Ovary (tissue), 3 donors: ENCODE measurements around the gene MDH1.

ENCODE experiments used
- EP300 ChIP-seq: sonication (generic); formaldehyde crosslinking; IDR thresholded peaks from one replicate; pipeline ENCODE4 v1.6.1; 2017; ENCODE audit warnings: antibody characterized with exemption
- POLR2A ChIP-seq: fragments of 450-650 bp; IDR thresholded peaks from one replicate; pipeline ENCODE4 v1.6.1; 2017; ENCODE audit warnings: antibody characterized with exemption, mild to moderate bottlenecking, moderate library complexity
- TF ChIP-seq, protein P1 (sequence below), 3 donors: fragments of 450-650 bp in 2 of 3; fragments of 200-600 bp in 1 of 3; IDR thresholded peaks; one replicate each; pipeline versions ENCODE4 v1.5.1 to v1.8.0; 2016 to 2022; ENCODE audit warnings: antibody characterized with exemption in 3 of 3, mild to moderate bottlenecking in 1 of 3
- donor health status: DM: no; HTN: no; CAD: no.

GRCh38 chr2:63555931-63556330 lies 32.8 kb upstream of the MDH1 start:
- TF ChIP-seq, protein P1, sequence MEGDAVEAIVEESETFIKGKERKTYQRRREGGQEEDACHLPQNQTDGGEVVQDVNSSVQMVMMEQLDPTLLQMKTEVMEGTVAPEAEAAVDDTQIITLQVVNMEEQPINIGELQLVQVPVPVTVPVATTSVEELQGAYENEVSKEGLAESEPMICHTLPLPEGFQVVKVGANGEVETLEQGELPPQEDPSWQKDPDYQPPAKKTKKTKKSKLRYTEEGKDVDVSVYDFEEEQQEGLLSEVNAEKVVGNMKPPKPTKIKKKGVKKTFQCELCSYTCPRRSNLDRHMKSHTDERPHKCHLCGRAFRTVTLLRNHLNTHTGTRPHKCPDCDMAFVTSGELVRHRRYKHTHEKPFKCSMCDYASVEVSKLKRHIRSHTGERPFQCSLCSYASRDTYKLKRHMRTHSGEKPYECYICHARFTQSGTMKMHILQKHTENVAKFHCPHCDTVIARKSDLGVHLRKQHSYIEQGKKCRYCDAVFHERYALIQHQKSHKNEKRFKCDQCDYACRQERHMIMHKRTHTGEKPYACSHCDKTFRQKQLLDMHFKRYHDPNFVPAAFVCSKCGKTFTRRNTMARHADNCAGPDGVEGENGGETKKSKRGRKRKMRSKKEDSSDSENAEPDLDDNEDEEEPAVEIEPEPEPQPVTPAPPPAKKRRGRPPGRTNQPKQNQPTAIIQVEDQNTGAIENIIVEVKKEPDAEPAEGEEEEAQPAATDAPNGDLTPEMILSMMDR (IDR thresholded peaks at IDR 0.05), result no peak
- TF ChIP-seq POLR2A (no peak), EP300 (no peak)
